H1 (cell line): ENCODE measurements around the gene CCDC148.

Experiments used
- BRCA1 ChIP-seq: IDR thresholded peaks from 2 replicates; pipeline ENCODE4 v1.6.1; 2012; ENCODE audit warnings: low read depth, low read length, improper control_type of control experiment
- GABPA ChIP-seq: IDR thresholded peaks from 2 replicates; pipeline ENCODE4 v1.6.1; 2011; ENCODE audit warnings: mild to moderate bottlenecking, low read length, moderate library complexity, borderline replicate concordance; ENCODE audit not compliant: insufficient read depth
- MAX ChIP-seq: IDR thresholded peaks from 2 replicates; pipeline ENCODE4 v1.6.1; 2012; ENCODE audit warnings: inconsistent platforms
- POLR2A ChIP-seq, 2 experiments: IDR thresholded peaks; 1 replicate in 1 of 2; 2 replicates in 1 of 2; pipeline ENCODE4 v1.6.1; 2011; ENCODE audit warnings: low read depth in 2 of 2, low read length in 2 of 2, mild to moderate bottlenecking in 2 of 2; ENCODE audit errors: control extremely low read depth in 1 of 2
- RFX5 ChIP-seq: IDR thresholded peaks from 2 replicates; pipeline ENCODE4 v1.6.1; 2011; ENCODE audit warnings: low read depth, low read length, improper control_type of control experiment, borderline replicate concordance
- SP2 ChIP-seq: IDR thresholded peaks from 2 replicates; pipeline ENCODE4 v1.6.1; 2012; ENCODE audit warnings: mild to moderate bottlenecking, low read length, inconsistent platforms
- SP4 ChIP-seq: IDR thresholded peaks from 2 replicates; pipeline ENCODE4 v1.6.1; 2012; ENCODE audit warnings: low read length, inconsistent platforms
- TAF1 ChIP-seq: IDR thresholded peaks from 2 replicates; pipeline ENCODE4 v1.6.1; 2011; ENCODE audit warnings: mild to moderate bottlenecking, low read depth, low read length
- ZNF274 ChIP-seq: IDR thresholded peaks from 2 replicates; pipeline ENCODE4 v1.7.0; 2012; ENCODE audit warnings: low read length, borderline replicate concordance; ENCODE audit errors: extremely low read depth
- TF ChIP-seq, protein P1 (sequence below), 3 experiments: IDR thresholded peaks; 1 replicate in 2 of 3; 2 replicates in 1 of 3; pipeline versions ENCODE4 v1.5.1 to v1.6.1; 2011; ENCODE audit warnings: low read length in 3 of 3, mild to moderate bottlenecking in 3 of 3, inconsistent platforms in 2 of 3, low read depth in 1 of 3, moderate library complexity in 1 of 3; ENCODE audit not compliant: insufficient read depth in 1 of 3; ENCODE audit errors: control extremely low read depth in 1 of 3

- no peak for TF ChIP-seq TAF1
- TF ChIP-seq, protein P1, sequence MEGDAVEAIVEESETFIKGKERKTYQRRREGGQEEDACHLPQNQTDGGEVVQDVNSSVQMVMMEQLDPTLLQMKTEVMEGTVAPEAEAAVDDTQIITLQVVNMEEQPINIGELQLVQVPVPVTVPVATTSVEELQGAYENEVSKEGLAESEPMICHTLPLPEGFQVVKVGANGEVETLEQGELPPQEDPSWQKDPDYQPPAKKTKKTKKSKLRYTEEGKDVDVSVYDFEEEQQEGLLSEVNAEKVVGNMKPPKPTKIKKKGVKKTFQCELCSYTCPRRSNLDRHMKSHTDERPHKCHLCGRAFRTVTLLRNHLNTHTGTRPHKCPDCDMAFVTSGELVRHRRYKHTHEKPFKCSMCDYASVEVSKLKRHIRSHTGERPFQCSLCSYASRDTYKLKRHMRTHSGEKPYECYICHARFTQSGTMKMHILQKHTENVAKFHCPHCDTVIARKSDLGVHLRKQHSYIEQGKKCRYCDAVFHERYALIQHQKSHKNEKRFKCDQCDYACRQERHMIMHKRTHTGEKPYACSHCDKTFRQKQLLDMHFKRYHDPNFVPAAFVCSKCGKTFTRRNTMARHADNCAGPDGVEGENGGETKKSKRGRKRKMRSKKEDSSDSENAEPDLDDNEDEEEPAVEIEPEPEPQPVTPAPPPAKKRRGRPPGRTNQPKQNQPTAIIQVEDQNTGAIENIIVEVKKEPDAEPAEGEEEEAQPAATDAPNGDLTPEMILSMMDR (IDR thresholded peaks at IDR 0.05; ENCODE audit: control extremely low read depth in 1 of 3, insufficient read depth in 1 of 3, low read depth in 1 of 3, low read length in 3 of 3) = no peak
- TF ChIP-seq RFX5 = no peak
- TF ChIP-seq MAX = no peak
- no peak for TF ChIP-seq SP4
- TF ChIP-seq POLR2A (IDR thresholded peaks at IDR 0.05; ENCODE audit: control extremely low read depth in 1 of 2, low read depth in 2 of 2, low read length in 2 of 2) = no peak
- TF ChIP-seq SP2 = no peak
- no peak for TF ChIP-seq ZNF274
- no peak for TF ChIP-seq GABPA
- no peak for TF ChIP-seq BRCA1
Measured at GRCh38 chr2:158411748-158412147, 44.8 kb downstream of the CCDC148 start.
